BLaER1 (cell line): ENCODE results near the gene LPP.

Experiments used
- H3K27ac ChIP-seq: shearing (Covaris generic); formaldehyde crosslinking; 2 replicates; pipeline ENCODE4 v1.8.1; 2022
- H3K27me3 ChIP-seq: shearing (Covaris generic); formaldehyde crosslinking; 2 replicates; pipeline ENCODE4 v1.8.1; 2022
- H3K36me3 ChIP-seq: shearing (Covaris generic); formaldehyde crosslinking; 2 replicates; pipeline ENCODE4 v1.8.1; 2022
- H3K4me1 ChIP-seq: shearing (Covaris generic); formaldehyde crosslinking; 2 replicates; pipeline ENCODE4 v1.8.1; 2022
- H3K4me2 ChIP-seq: shearing (Covaris generic); formaldehyde crosslinking; 2 replicates; pipeline ENCODE4 v1.8.1; 2022
- H3K4me3 ChIP-seq: shearing (Covaris generic); formaldehyde crosslinking; 2 replicates; pipeline ENCODE4 v1.8.1; 2022
- H3K9ac ChIP-seq: shearing (Covaris generic); formaldehyde crosslinking; 2 replicates; pipeline ENCODE4 v1.8.1; 2022
- H3K9me3 ChIP-seq: shearing (Covaris generic); formaldehyde crosslinking; 2 replicates; pipeline ENCODE4 v1.8.1; 2022
- H4K20me1 ChIP-seq: shearing (Covaris generic); formaldehyde crosslinking; 2 replicates; pipeline ENCODE4 v1.8.1; 2022
- Cebpa-rat ChIP-seq: shearing (Covaris generic); IDR thresholded peaks from 2 replicates; pipeline ENCODE4 v1.8.1; 2022

Gene LPP

DNA sequence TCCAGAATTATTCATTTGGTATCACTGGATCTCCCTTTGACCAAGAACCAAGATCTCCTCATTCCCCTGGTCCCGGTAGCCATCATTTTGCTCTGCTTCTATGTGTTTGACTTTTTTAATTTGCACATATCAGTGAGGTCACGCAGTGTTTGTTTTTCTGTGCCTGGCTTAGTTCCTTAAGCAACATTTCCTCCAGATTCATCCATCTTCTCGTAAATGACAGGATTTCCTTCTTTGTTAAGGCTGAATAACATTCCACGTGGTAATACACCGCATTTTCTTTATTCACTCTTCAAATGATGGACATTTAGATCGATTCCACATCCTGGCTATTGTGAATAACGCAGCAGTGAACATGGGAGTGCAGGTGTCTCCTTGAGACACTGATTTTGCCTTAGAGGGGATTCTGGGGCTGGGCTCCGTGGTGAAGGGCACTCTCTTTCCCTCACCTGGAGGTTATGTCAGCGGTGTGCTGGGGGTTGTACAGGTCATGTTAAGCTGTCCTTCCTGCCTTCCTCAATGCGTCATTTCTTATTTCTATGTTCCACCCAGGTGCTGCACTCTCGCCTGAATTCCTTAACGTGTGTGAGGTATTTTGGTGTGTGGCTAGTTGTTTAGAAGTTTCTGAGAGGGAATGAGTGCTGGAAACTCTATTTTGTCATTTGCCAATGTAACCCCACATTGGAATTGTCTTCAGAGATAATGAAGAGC lies 212.2 kb downstream of the LPP start:
- Histone ChIP-seq H3K9me3 (no peaks in the 10 kb centered on the region), H3K4me3 (no peak overlapping the region), H3K9ac (no peak overlapping the region), H4K20me1 (no peaks in the 10 kb centered on the region), H3K4me1 (peaks cover 20% of the 10 kb centered on the region), H3K4me2 (no peak overlapping the region), H3K36me3 (no peaks in the 10 kb centered on the region), H3K27me3 (no peaks in the 10 kb centered on the region), H3K27ac (no peak overlapping the region)
- TF ChIP-seq Cebpa-rat: no peak

DNA sequence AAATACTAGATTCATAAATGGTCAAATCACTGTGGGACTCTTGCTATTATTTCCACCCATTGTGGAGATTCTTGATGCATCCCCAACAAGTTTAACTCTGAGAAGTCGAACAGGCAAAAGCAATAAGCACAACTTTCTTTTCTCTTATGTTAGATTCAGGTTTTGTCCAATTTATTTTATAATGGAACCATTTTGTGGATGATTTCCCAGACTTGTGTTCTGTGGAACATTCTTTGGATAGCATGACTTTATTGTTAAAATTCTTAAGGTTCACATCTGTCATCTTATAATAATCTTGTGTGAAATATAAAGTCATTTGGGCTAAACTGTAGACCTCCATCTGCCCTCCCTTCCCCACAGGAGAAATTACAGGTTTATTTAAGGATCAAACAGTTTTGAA lies 213.7 kb downstream of the LPP start:
- no peak for TF ChIP-seq Cebpa-rat
- Histone ChIP-seq H3K27ac (no peak overlapping the region), H3K4me3 (no peak overlapping the region), H3K9me3 (no peaks in the 10 kb centered on the region), H4K20me1 (no peaks in the 10 kb centered on the region), H3K9ac (no peak overlapping the region), H3K4me1 (peaks cover 8% of the 10 kb centered on the region), H3K27me3 (no peaks in the 10 kb centered on the region), H3K4me2 (no peak overlapping the region), H3K36me3 (no peaks in the 10 kb centered on the region)

DNA sequence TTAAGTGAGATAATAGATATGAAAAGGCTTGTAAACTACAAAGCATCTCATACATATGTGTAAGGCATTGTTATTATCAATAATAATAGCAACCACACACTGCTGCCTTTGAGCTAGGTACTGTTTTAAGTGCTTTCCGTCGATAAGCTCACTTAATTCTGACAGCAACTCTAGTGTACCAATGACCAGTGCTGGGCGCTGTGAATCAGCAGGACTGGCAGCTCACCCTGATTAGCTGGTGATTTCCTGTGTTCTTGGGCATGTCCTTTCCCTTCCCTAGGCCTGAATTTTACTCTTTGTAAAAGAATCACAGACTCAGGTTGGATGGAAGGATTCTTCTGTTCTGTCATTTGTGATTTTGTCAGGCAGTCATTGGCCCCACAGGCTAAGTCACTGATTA lies 215.6 kb downstream of the LPP start:
- Histone ChIP-seq H3K27ac (no peak overlapping the region), H3K4me3 (no peak overlapping the region), H4K20me1 (no peaks in the 10 kb centered on the region), H3K9ac (no peak overlapping the region), H3K4me2 (no peak overlapping the region), H3K27me3 (no peaks in the 10 kb centered on the region), H3K36me3 (no peaks in the 10 kb centered on the region), H3K4me1 (no peaks in the 10 kb centered on the region), H3K9me3 (no peaks in the 10 kb centered on the region)
- TF ChIP-seq Cebpa-rat: no peak

DNA sequence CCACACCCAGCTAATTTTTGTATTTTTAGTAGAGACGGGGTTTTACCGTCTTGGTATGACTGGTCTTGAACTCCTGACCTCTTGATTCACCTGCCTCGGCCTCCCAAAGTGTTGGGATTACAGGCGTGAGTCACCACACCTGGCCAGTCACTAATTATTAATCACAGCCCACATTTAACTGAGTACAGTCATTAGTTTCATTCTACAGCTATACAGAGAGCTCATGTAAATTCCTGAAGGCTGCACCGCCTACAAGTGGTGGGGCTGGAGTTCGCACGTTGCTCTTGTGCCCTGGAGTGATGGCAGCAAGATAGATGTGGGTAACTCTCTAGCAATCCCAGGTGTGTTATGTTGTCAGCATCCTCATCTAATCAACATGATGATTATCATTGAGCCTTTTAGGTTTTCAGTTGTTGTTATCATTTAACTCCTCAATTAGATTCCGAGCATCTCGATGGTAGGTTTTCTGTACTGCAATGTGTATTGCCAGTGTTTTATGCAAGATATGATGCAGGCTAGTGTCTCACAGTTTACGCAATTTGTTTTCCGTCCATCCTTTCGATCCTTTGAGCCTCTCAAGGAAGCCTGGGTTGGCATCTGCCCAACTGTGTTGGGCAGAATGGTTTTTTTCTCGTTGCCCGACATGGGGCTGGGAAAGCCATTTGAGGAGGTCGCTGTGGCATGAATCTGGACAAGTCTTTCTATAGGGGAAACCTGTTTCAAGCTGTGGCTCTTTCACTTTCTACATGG lies 216.3 kb downstream of the LPP start:
- H3K9me3 ChIP-seq: no peaks in the 10 kb centered on the region
- H3K36me3 ChIP-seq: no peaks in the 10 kb centered on the region
- TF ChIP-seq Cebpa-rat: no peak
- H3K27me3 ChIP-seq: no peaks in the 10 kb centered on the region
- no peak overlapping the region for H3K4me2 ChIP-seq
- no peak overlapping the region for H3K9ac ChIP-seq
- H3K27ac ChIP-seq: no peak overlapping the region
- no peaks in the 10 kb centered on the region for H4K20me1 ChIP-seq
- H3K4me1 ChIP-seq: no peaks in the 10 kb centered on the region
- no peak overlapping the region for H3K4me3 ChIP-seq

DNA sequence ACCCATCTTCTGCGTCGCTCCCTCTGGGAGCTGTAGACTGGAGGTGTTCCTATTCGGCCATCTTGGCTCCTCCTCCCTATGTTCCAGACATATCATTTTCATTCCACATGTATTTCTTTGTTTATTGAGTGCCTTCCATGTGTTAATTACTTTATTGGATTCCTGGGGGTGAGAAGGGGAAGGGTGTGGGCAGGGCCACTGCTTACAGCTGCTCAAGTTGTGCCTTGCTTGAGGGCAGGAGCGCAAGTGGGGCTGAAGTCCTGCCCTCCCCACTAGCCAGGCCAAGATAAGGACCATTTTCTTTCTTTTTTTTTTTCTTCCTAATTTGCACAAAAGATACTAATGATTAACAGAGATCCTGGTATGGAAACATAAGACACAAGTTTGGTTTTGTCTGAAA lies 224.8 kb downstream of the LPP start:
- no peaks in the 10 kb centered on the region for H3K4me1 ChIP-seq
- no peak for TF ChIP-seq Cebpa-rat

DNA sequence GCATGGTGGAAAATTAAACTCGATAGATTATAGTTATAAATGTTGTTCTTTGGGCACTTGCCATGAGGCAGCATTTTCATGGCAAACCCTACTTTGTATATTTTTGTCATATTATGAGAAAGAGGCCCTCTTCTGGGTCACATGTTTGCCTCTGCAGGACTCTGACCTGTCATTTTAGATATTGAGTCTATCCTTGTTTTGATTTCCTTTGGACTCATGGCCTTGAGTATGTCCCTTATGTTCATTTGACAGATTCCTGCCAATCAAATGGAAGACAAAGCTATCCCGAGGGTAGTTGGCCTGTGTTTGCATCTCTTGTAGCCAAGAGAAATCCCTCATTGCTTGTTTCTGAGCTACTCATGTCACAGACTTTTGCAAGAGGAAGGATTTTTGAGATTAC lies 226.3 kb downstream of the LPP start:
- Histone ChIP-seq H3K4me3 (no peak overlapping the region), H3K4me1 (no peaks in the 10 kb centered on the region), H3K27me3 (no peaks in the 10 kb centered on the region), H3K9me3 (peaks cover 16% of the 10 kb centered on the region), H4K20me1 (no peaks in the 10 kb centered on the region), H3K36me3 (0 out of 2 replicates have a peak, but pooled peaks cover 7% of the 10 kb centered on the region), H3K9ac (no peak overlapping the region), H3K4me2 (no peak overlapping the region), H3K27ac (no peak overlapping the region)
- no peak for TF ChIP-seq Cebpa-rat

More for the DNA sequence above, 224.8 kb downstream of the LPP start:
- H3K4me2 ChIP-seq: no peak overlapping the region
- 0 out of 2 replicates have a peak, but pooled peaks cover 7% of the 10 kb centered on the region for H3K36me3 ChIP-seq
- H3K9me3 ChIP-seq: peaks cover 16% of the 10 kb centered on the region
- H3K4me3 ChIP-seq: no peak overlapping the region
- H3K9ac ChIP-seq: no peak overlapping the region
- H3K27ac ChIP-seq: no peak overlapping the region
- H4K20me1 ChIP-seq: no peaks in the 10 kb centered on the region
- H3K27me3 ChIP-seq: no peaks in the 10 kb centered on the region

DNA sequence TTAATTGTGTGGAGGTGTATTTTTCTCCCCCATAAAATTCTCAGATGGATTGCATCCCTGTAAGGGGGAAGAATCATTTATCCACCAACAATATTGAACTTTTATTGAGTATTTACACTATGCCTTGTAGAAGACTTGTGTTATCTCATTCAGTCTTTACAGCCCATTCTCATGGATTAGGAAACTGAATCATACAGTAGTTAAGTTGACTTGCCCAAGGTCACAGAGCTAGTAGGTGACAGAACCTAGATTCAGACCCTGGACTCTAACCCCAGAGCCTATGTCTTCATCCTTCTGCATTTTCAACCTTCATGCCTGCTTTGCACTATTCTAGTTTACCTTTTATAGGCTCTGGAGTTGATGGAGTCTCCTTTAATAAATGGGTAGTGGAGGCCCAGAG lies 226.8 kb downstream of the LPP start:
- no peak overlapping the region for H3K27ac ChIP-seq
- no peak overlapping the region for H3K4me2 ChIP-seq
- H3K4me3 ChIP-seq: no peak overlapping the region
- H3K36me3 ChIP-seq: 0 out of 2 replicates have a peak, but pooled peaks cover 7% of the 10 kb centered on the region
- H3K9me3 ChIP-seq: peaks cover 16% of the 10 kb centered on the region
- H3K9ac ChIP-seq: no peak overlapping the region
- no peak for TF ChIP-seq Cebpa-rat
- H3K27me3 ChIP-seq: no peaks in the 10 kb centered on the region
- H3K4me1 ChIP-seq: no peaks in the 10 kb centered on the region
- no peaks in the 10 kb centered on the region for H4K20me1 ChIP-seq

DNA sequence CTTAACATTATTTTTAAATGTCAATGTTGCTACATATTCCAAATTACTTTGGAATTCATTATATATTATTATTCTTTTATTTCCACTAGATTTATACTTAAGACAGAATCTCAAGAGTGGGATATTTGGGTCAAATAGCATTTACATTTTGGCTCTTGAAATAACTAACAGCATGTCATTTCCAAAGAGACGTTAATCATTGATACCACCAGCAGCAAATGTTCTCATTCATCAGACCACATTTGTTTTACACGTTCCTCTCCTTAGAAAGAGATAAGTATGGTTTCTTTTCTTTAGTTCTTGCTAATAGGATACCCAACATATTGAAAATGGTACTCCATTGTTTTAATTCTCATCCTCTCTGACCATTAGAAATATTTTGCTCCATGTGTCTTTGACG lies 229.8 kb downstream of the LPP start:
- H3K9me3 ChIP-seq: peaks cover 4% of the 10 kb centered on the region
- H3K4me1 ChIP-seq: no peaks in the 10 kb centered on the region
- 0 out of 2 replicates have a peak, but pooled peaks cover 3% of the 10 kb centered on the region for H3K36me3 ChIP-seq
- H3K9ac ChIP-seq: no peak overlapping the region
- no peak for TF ChIP-seq Cebpa-rat
- H3K4me2 ChIP-seq: no peak overlapping the region
- no peaks in the 10 kb centered on the region for H4K20me1 ChIP-seq
- H3K27ac ChIP-seq: no peak overlapping the region
- H3K27me3 ChIP-seq: no peaks in the 10 kb centered on the region
- no peak overlapping the region for H3K4me3 ChIP-seq

DNA sequence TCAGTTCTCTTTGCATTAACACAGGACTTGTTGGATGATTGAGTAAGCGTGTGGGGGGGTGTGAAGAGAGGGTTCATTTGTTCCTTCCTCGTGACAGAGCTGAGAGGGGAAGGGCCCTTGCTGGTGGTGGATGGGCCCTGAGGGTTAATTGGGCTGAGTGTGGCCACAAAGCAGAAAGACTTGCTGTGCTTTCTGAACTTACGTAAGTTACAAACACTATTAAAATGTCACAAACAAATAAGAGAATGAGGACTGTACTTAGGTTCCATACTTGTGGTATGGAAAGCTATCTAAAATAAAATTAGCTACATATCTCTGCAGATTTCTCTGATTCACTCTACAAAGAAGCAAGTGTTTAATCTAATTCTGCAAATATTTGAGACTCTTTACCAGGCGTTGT lies 231.3 kb downstream of the LPP start:
- Histone ChIP-seq H4K20me1 (no peaks in the 10 kb centered on the region), H3K9ac (no peak overlapping the region), H3K4me3 (no peak overlapping the region), H3K4me2 (no peak overlapping the region), H3K9me3 (no peaks in the 10 kb centered on the region), H3K27ac (no peak overlapping the region), H3K36me3 (no peaks in the 10 kb centered on the region), H3K4me1 (peaks cover 11% of the 10 kb centered on the region), H3K27me3 (no peaks in the 10 kb centered on the region)
- TF ChIP-seq Cebpa-rat: no peak

DNA sequence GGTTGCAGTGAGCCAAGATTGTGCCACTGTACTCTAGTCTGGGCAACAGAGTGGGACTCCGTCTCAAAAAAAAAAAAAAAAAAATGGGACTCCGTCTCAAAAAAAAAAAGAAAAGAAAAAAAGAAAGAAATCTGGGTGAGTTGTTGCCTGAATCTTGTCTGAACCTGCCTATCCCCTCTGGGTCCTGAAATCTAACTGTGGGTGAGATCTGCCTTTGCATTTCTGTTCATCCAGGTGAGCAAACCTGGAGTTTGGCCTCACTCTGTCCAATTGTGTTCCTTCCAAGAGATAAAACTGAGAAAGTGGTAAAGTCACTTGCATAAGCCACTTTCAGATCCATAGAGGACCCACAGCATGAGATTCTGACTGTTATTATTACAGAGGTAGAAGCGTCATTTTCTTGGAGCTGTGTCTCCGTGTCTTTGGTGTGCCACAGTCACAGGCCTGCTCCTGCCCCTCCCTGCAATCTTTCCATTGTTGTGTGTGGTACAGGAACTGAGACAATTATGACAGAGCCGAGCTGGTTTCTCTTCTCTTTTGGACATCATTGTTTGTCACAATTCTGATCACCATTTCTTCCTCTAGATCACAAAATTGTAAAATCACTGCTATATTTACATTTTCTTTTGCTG lies 235.9 kb downstream of the LPP start:
- no peak overlapping the region for H3K9ac ChIP-seq
- TF ChIP-seq Cebpa-rat: no peak
- H3K36me3 ChIP-seq: no peaks in the 10 kb centered on the region
- H3K27me3 ChIP-seq: no peaks in the 10 kb centered on the region
- peak overlapping the region; percentile 58 for H3K4me2 ChIP-seq
- no peaks in the 10 kb centered on the region for H4K20me1 ChIP-seq
- H3K27ac ChIP-seq: peak overlapping the region; percentile 33; the same call in 1 of the 2 replicates
- no peak overlapping the region for H3K4me3 ChIP-seq
- H3K9me3 ChIP-seq: no peaks in the 10 kb centered on the region
- peaks cover 20% of the 10 kb centered on the region for H3K4me1 ChIP-seq
